SHP77 (cell line): ENCODE measurements around the gene EGFL7.

Source experiments
- DNase-seq, 2 experiments: peaks; one replicate each; lab custom pipeline; 2025; lab: John Stamatoyannopoulos, UW

The EGFL7 gene

DNA sequence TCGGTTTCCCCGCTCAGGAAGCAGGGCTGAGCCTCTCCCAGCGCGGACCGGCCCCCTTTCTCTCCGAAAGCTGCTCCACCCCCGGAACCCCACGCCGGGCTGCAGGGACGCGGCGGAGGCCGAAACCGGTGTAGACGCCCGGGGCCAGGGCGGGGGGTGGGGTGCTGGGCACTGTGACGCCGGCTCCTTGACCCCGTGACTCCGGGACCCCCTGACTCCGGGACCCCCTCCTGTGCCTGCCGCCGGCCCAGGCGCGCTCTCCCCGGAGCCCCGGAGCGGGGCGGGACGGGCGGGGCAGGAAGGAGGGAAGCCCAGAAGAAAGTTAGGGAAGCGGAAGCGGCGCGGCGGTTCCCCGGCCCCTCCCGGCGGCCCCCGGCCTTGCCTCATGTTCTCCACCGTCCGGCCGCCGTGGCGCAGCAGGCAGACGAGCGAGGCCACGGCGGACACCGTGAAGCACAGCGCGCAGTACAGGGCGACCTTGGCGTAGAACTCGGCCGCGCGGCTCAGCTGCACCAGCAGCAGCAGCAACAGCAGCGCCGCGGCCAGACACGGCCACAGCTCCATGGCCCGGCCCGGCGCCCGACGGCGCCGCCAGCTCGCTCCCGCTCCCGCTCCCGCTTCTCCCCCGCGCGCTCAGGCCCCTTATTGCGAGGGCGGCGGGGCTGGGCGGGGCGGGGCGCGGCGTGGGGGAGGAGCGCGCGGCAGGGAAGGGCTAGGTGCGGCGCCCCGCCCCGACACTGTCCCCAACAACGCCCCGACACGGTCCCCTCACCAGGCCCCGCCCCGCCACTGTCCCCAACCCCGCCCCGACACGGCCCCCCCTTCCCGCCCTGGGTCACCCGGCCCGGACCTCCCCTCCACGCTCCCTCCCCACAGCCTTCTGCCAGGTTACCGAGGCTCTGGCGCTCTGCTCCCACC lies 24.3 kb downstream of the EGFL7 start, which contains the start of gene AGPAT2:
Gene AGPAT2, minus strand, starts transcription at position 664 of the 918 bp plus-strand sequence. Its CDS starts 100 bp downstream, at position 564.
- DNase-seq, result no peak

DNA sequence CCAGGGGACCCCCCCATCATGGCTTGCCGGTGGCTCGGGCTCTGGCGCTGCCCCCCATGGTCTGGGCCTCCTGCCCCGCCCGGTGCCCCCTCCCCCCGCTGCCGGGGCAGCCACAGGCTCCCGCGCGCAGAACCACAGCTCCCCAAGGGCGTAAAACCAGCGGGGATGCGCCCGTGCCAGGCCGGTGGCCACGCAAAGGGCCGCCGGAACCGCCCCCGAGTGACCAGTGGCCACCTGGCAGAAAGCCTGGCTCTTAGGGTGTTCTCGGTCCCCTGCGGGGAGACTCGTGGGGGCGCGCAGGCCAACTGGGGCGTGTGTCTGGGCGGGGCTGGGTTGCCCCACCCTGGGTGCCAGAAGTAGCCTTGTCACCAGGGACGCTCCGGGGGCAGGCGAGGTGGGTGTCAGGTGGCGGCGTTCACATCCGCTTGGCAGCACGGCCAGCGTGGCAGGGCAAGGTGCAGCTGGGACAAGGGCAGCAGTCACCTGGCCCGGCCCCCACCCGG lies 25.1 kb downstream of the EGFL7 start:
- DNase-seq, result no peak

DNA sequence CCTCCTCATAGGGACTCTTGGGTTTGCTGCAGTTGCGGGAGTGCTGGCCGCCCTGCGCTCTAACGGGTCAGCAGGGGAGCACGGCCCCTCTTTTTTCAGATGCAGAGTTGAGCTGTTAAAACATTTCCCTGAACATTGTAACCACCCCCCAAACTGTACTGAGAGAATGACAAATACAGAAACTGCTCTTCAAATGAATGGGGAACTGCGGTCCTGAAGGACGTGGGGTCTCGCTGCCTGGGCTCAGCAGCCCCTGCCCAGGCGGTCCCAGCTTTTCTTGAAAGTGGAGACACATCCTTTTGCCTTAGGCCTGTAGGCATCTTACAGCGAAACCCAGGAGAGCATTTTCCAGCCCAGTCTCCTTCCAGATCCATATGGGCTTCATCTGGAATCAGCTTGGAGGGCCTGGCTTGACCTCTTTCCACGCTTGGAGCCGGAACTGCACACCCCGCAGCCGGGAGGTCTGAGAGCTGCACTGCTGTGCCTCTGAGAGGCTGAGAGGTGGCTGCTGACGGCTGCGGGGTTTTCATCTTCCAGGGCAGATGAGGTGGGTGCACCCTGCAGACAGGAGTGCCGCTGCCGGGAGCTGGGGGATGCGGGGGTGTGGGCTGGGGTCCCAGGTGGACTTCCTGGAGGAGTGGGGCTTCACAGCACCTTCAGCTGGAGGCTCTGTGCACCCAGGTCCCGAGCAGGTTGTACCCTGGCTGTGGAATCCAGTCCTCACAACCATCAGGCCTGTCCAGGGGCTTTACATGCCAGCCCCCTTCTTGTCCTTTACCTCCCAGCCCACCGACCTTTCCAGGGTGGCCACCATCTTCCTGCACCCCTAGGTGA lies 25.8 kb downstream of the EGFL7 start:
- DNase-seq, result no peak

DNA sequence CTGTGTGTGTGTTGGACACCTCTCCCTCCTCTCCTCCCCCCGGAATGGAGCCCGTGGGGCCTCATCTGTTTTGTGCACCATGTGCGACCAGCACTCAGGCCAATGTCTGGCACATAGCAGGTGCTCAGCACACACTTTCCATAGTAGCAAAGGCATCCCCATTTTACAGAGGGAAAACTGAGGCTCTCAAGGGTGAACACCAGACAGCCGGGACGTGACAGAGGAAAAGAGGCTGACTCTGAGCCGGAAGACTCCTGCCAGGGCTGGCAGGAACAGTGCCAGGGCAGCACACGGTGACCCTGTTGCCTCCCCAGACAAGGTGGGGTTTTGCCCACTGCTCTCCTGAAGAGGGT lies 26.4 kb downstream of the EGFL7 start:
- no peak for DNase-seq

DNA sequence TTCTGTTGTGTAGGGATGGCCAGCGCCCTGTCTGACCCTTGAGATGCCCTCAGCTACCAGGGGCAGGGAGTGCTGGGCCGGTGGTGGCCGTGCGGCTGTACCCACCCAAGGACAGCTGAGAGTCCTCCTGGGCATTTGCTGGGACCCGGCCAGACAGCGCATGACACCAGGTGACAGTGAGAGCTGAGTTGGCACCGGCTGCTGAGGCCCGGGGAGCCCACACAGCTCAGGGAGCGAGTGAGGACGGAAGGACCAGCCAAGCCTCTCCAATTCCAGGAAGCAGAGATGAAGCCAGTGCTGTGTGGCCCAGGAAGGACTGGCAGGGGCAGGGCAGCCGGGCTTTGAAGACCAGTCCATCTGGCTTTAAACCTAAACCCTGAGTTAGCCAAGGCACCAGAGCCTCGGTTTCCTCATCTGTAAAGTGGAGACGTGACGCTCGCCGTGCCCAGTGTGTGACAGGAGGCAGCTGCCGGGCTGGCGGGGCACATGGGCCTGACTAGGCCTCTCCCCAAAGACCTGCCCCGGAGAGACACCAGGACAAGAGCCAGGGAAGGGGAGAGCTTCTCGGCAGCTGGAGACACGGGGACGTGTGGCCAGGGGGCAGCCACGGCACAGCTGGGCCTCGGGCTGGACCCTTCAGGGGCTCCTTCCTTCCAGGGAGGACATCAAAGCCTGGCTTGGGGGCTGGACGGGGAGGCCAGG lies 27.5 kb downstream of the EGFL7 start:
- DNase-seq, result peak in 1 of 2 experiments; percentile 47

DNA sequence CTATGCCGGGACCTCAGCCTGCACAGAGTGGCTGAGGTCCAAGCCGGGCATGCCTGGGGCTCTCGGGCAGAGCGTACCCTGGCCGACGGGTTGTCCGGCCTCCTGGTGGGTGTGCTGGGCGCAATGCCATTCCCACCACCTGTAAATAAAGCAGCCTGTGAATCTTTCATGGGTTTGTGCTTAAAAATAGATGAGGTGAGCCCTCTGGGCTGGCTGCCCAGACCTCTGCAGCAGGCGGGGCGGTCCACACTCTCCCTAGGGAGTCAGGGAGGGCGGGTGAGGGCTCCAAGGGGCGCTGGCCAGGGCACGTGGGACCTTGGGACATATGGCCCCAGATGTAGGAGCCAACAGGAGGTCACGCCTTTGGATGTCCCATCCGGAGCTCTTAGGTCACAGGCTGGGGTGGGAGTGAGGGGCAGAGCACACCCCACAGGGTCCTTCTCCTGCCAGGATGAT lies 28.1 kb downstream of the EGFL7 start:
- DNase-seq, result peak in 1 of 2 experiments; percentile 56

DNA sequence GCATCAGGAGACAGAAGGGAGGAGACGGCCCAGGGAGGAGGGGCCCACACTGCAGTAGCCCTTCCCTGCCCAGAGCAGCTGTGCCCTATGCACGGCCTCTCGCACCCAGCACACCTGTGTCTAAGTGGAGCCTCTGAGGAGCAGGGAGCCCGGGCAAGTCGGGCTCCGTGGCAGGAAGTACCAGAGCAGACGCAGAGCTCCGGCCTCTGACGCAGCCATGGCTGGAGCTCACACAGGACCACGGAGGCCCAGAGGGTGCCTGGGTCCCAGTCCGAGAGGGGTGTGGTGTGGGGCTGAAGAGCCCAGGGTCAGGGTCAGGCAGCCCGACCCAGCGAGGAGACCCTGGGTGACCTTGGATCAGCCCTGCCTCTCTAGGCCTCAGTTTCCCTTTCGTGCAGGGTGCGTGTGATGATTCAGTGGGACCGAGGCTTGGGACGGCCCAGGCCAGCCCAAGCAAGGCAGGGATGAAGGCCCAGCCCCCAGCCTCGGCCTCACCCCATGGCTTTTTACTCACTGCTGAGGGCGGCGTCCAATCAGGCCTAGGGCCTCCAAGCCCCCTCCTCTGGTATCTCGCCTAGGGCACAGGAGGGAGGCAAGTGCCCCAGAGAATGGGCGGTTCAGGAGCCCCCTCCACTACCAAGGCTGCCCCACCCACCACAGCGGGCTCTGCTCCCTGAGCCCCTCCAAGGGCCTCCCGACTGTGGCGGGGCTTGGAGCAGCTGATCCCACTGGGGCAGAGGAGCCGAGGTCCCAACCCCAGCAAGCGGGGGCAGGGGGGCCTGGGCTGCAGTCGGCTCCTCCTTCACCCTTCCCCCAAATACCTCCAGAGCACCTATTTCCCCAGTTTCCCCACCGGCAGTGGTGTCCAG lies 28.8 kb downstream of the EGFL7 start:
- peak in 1 of 2 experiments; percentile 60 for DNase-seq

DNA sequence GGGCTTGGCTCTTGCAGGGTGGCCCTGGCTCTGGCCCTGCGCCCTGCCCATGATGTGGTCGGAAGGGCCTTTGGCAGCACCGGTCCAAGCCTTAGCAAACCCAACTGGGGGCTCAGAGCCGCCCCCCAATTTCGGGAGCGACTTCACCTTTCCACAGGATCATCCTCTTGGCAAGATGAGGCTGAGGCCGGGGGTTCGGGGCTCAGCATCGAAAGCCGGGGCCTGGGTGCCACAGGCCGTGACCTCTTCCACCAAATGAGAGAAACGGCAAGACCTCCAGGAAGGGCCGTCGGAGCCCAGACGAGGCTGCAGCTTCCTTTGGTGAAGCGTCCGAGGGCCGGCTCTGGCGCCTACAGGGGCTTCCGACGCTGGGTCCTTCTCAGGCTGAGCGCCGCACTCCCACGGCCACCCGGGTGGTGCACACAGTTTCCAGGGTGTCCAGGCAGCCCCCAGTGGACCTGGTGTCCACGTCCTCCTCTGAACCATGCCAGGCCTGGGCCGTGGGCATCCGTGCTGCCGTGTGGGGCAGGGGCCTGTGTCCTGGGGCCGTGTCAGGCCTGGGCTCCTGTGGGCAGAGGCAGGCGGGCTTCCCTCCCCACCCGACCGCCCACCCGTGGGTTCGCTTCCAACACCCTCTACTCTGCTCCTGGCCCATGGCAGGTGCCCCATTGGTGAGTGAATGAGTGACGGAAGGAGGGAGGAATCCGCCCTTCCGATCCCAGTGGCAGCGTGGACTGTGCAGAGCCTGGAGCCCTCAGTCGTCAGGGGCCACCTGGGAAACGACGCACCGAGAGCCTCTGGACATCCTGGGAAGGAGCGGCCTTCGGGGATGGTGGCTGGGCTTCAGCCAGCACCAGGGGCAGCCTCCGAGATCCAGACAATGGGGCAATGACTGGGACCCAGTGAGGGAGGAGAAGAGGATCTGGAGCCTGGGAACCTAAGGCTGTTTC lies 29.7 kb downstream of the EGFL7 start:
- DNase-seq, result no peak

DNA sequence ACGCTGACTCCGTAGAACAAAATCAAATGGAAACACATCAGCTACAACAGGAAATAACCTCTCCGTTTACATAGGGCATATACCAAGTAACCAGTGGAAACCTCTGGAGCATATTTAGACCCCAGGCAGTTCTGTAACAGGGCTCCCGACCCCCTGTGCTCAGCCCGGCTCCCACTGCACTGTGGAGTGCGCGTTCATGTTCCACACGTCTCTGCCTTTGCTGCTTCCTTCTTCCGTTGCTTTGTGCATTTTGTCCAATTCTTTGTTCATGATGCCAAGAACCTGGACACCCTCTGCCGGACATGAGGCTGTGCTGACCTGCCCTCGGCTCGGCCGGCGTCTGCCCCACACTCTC lies 30.4 kb downstream of the EGFL7 start:
- DNase-seq, result no peak

DNA sequence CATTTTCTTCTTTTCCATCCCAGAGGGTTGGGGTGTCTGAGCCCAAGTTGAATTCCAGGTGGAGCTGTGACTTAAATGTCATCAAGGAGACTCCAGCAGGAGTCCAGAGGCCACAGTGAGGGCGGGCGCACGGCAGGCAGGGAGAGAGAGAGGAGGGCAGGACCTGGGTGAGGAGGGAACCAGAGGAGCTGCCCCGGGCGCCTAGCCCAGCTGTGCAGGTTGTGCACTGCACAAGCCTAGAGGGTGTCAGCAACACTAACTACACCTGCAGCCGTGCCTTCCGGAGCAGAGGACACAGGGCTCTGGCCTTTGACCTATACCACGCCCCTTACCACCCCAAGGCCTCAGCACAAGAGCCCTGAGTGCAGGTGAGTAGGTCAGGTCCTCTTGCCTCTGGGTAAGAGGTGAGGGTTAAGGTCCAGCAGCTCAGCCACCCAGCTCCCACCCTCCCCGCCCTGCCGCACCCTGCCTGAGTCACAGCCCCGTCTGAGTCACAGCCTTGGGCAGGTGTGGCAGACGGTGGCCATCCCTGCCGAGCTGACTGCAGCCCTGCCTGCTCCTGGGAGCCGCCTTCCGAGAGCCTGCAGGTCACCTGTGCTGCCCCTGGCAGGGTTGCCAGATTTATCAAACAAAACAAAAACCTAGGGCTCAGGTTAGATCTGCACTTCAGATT lies 30.9 kb downstream of the EGFL7 start:
- peak; percentile 23 to 48 for DNase-seq

DNA sequence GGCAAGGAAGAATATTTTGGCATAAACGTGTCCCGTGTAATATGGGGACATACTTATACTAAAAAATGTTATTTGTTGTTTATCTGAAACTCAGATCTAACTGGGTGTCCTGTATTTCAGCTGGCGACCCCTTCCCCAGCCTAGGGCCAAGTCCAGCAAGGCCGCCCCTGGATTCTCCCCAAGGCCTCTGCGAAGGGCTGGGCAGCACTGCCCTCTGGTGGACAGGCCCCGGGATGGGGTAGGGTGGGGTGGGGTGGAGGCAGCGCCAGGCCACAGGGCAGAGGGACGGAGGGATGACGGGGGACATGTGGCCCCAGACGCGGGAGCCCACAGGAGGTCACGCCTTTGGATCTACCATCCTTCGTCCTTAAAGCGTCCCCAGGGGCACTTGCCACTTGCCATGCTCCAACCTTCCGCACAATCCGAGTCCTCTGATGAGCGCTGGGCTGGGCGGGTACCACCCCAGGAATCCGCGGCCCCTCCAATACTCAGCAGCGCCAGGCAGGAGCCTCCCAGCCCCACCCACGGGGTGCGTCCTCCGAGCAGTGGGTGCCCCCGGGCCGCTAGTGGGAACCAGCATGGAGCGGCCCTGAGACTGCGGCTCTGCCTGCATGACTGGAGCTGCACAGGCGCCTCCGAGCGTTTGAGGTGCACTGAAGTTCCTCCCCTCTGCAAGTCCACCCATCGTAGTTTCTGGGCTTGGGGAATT lies 31.6 kb downstream of the EGFL7 start:
- peak; percentile 47 to 58 for DNase-seq

DNA sequence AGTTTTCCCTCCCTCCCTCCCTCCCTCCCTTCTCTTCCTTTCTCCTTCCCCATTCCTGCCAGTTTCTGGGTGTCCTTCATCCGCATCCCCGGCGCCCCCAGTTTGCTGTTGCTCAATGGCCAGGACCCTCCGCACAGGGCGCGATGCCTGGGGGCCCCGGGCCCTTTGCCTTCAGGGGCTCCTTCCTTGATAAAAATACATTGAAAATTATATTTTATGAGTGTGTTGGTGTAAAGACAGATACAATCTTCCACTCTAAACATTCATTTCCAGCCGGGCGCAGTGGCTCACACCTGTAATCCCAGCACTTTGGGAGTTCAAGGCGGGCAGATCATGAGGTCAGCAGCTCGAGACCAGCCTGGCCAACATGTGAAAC lies 32.1 kb downstream of the EGFL7 start:
- no peak for DNase-seq

DNA sequence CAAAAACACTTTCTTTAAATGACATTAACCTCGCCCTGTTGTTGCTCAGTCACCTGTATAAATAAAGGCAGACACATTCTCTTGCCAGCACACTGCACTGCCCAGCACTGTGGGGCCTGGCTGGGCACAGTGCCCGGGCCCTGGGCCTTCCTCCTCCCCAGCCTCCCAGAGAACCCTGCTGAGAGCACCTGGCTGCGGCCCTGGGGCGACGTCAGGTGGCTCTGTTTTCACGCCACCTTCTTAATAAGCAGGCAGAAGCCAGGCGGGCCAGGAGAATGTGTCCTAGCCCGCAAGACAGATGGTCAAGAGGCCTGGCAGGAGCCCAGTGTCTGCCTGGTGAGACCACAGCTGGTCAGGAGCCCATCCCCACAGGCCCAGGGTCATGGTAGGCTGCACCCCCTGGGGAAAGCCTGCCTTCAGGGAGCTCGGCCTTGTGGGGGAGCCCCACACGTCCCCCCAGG lies 32.7 kb downstream of the EGFL7 start:
- peak; percentile 65 to 89 for DNase-seq

DNA sequence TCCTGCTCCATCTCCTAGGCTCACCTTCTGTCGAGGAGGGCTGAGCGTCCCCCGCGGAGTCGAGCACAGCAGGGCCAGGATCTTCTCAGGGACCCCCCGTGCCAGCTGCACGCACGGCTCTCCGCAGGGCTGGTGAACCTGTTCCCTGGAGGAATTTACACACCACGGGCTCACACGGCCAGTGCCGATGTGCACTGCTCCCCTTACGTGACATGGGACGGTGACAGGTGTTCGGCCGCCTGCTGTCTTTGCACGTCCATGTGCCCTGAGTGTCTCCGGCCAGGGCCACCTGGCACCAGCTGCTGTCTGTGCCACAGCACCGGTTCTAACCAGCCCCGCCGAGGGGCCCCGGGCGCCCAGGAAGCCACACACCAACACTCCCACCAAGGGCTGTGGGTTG lies 33.2 kb downstream of the EGFL7 start:
- peak; percentile 70 to 85 for DNase-seq

DNA sequence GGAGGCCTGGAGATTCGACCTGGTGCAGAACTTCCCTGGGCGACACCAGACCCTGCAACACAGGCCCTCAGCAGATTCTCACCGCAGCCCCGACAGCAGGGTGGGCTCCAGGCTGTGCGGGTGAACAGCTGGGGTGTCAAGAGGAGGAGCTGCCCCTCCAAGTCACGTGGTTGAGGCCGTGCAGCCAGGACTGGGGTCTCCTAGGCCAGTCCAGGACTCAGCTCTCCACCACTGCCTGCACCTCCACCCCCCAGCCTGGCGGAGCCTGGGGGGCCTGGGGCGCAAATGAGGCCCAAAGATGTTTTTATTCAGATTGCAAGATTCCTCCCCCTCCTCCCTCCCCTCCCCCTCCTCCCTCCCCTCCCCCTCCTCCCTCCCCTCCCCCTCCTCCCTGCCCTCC lies 33.8 kb downstream of the EGFL7 start:
- DNase-seq, result no peak

DNA sequence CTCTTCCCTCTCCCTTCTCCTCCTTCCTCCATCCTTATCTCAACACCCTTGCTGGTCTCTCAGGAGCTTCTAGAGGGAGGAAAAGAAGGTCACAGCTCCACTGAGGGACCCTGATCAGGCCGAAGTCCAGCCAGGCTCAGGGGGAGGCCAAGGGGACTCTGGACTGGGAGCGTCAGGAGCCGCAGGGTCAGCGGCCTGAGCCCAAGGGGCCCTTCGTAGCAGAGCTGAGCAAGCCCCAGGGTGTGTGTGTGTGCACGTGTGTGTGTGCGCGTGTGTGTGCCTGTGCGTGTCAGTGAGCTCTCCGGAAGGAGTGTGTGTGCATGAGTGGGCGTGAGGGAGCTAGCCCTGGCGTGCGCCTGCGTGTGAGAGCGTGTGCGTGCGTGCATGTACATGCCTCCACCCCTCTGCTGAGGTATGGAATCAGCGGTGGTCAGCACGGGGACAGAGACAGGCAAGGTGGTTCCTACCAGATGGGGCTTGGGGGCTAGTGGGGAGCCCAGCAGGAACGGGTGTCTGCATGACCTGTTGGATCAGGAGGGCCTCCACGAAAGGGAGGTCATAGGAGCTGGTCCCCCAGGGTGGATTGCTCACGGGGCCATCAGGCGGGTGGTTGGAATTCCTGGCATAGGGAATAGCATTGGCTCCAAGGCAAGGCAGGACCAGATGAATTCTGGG lies 34.6 kb downstream of the EGFL7 start:
- DNase-seq, result no peak

DNA sequence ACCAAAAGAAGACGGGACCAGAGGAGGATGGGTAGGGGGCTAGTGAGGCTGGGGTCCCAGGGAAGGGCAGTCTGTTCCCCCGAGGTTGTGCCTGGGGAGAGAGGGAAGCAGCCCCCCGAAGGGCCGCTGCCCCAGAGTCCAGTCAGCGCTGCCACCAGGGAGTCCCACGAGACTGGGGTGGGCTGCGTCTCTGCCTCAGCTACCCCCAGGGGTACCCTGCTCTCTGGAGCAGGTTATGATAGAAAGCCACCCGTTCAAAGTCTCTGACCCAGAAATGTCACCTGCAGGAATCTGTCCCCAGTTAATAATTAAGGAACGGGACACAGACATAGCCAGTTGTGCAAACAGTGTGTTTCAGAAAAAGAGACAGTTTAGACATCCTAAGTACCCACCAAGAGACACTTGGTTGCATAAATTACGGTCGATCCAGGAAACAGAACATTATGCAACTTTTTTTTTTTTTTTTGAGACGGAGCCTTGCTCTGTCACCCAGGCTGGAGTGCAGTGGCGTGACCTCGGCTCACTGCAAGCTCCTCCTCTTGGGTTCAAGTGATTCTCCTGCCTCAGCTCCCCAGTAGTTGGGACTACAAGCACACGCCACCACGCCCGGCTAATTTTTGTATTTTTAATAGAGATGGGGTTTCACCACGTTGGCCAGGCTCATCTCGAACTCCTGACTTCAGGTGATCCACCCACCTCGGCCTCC lies 35.3 kb downstream of the EGFL7 start:
- no peak for DNase-seq
